AG09319 (cell line): ENCODE results near the gene ACE.
"Not testable (repeated sequence)": the region's sequence is repeated elsewhere in the genome, so short reads cannot be mapped to it uniquely, and the experiment has no call there.

ENCODE experiments used
- DNase-seq: peaks from one replicate; pipeline ENCODE4 v3.0.0-alpha.2; 2010; ENCODE audit warnings: low read depth; ENCODE audit errors: extremely low read depth
- CTCF ChIP-seq: IDR thresholded peaks from 2 replicates; pipeline ENCODE4 v1.5.1; 2011; ENCODE audit warnings: low read depth, mild to moderate bottlenecking, inconsistent platforms, low read length, moderate library complexity

The ACE gene

GRCh38 chr17:63451150-63451549, 25.7 kb upstream of the ACE start:
- no peak for DNase-seq

GRCh38 chr17:63452046-63452961, 24.6 kb upstream of the ACE start:
- TF ChIP-seq CTCF, result no peak
- no peak for DNase-seq

More at GRCh38 chr17:63451150-63451549, 25.7 kb upstream of the ACE start:
- TF ChIP-seq CTCF, result no peak

- TF ChIP-seq CTCF, result no peak
- no peak for DNase-seq
Measured at GRCh38 chr17:63452962-63453551, 23.8 kb upstream of the ACE start.

GRCh38 chr17:63454357-63454756, 22.5 kb upstream of the ACE start:
- DNase-seq, result not testable (repeated sequence)

- no peak for DNase-seq
- no peak for TF ChIP-seq CTCF
Measured at GRCh38 chr17:63454915-63455314, 21.9 kb upstream of the ACE start.

- TF ChIP-seq CTCF, result no peak
- DNase-seq, result no peak
Measured at GRCh38 chr17:63455417-63455816, 21.4 kb upstream of the ACE start.

GRCh38 chr17:63458478-63458877, 18.4 kb upstream of the ACE start:
- TF ChIP-seq CTCF, result no peak

More at GRCh38 chr17:63458478-63458877, 18.4 kb upstream of the ACE start:
- no peak for DNase-seq
